ENCODE data around the gene PHF19. TPM values are rescaled to one million over a fixed set of nuclear protein-coding genes. Genes with fewer than 3 reads are reported as not detected.

PHF19 gene
- total RNA-seq, 1 experiment from 2014 or later, result 19.0 TPM

GRCh38 chr9:120846251-120846889 is 30.6 kb downstream of the PHF19 start:
- in situ Hi-C loops (cut with HindIII; ENCODE audit: low pct_unique_long_range_greater_than_20kb, low sequenced_read_pairs), result no loop called here
- no peak for DNase-seq (ENCODE audit: low read depth, low spot score)

GRCh38 chr9:120845255-120845654 is 31.7 kb downstream of the PHF19 start:
- DNase-seq (ENCODE audit: low read depth, low spot score), result no peak
- in situ Hi-C loops (cut with HindIII; ENCODE audit: low pct_unique_long_range_greater_than_20kb, low sequenced_read_pairs), result no loop called here

- DNase-seq (ENCODE audit: low read depth, low spot score), result peak; percentile 99
- in situ Hi-C loops (cut with HindIII; ENCODE audit: low pct_unique_long_range_greater_than_20kb, low sequenced_read_pairs), result no loop called here
Measured at GRCh38 chr9:120842685-120843485, 34.1 kb downstream of the PHF19 start, which contains the start of gene PSMD5. TSS of gene PSMD5 (minus strand) at chr9:120842922. CDS start at chr9:120842909, 13 bp downstream.

- in situ Hi-C loops (cut with HindIII; ENCODE audit: low pct_unique_long_range_greater_than_20kb, low sequenced_read_pairs), result no loop called here
- no peak for DNase-seq (ENCODE audit: low read depth, low spot score)
Measured at GRCh38 chr9:120841930-120842684, 34.9 kb downstream of the PHF19 start.

- in situ Hi-C loops (cut with HindIII; ENCODE audit: low pct_unique_long_range_greater_than_20kb, low sequenced_read_pairs), result no loop called here
- no peak for DNase-seq (ENCODE audit: low read depth, low spot score)
Measured at GRCh38 chr9:120839146-120839545, 37.8 kb downstream of the PHF19 start.

GRCh38 chr9:120837921-120838320 is 39.1 kb downstream of the PHF19 start:
- DNase-seq (ENCODE audit: low read depth, low spot score), result no peak
- in situ Hi-C loops (cut with HindIII; ENCODE audit: low pct_unique_long_range_greater_than_20kb, low sequenced_read_pairs), result no loop called here

- in situ Hi-C loops (cut with HindIII; ENCODE audit: low pct_unique_long_range_greater_than_20kb, low sequenced_read_pairs), result no loop called here
Measured at GRCh38 chr9:120833325-120833724, 43.7 kb downstream of the PHF19 start.

GRCh38 chr9:120832807-120833206 is 44.2 kb downstream of the PHF19 start:
- in situ Hi-C loops (cut with HindIII; ENCODE audit: low pct_unique_long_range_greater_than_20kb, low sequenced_read_pairs), result no loop called here
- DNase-seq (ENCODE audit: low read depth, low spot score), result no peak

More at GRCh38 chr9:120833325-120833724, 43.7 kb downstream of the PHF19 start:
- DNase-seq (ENCODE audit: low read depth, low spot score), result no peak

GRCh38 chr9:120830865-120831264 is 46.1 kb downstream of the PHF19 start:
- DNase-seq (ENCODE audit: low read depth, low spot score), result no peak
- in situ Hi-C loops (cut with HindIII; ENCODE audit: low pct_unique_long_range_greater_than_20kb, low sequenced_read_pairs), result no loop called here

- in situ Hi-C loops (cut with HindIII; ENCODE audit: low pct_unique_long_range_greater_than_20kb, low sequenced_read_pairs), result no loop called here
Measured at GRCh38 chr9:120830151-120830550, 46.8 kb downstream of the PHF19 start.

GRCh38 chr9:120829650-120830049 is 47.3 kb downstream of the PHF19 start:
- in situ Hi-C loops (cut with HindIII; ENCODE audit: low pct_unique_long_range_greater_than_20kb, low sequenced_read_pairs), result no loop called here
- DNase-seq (ENCODE audit: low read depth, low spot score), result no peak

More at GRCh38 chr9:120830151-120830550, 46.8 kb downstream of the PHF19 start:
- DNase-seq (ENCODE audit: low read depth, low spot score), result no peak

- in situ Hi-C loops (cut with HindIII; ENCODE audit: low pct_unique_long_range_greater_than_20kb, low sequenced_read_pairs), result no loop called here
Measured at GRCh38 chr9:120820095-120820494, 56.9 kb downstream of the PHF19 start.

GRCh38 chr9:120818595-120818994 is 58.4 kb downstream of the PHF19 start:
- in situ Hi-C loops (cut with HindIII; ENCODE audit: low pct_unique_long_range_greater_than_20kb, low sequenced_read_pairs), result no loop called here
- DNase-seq (ENCODE audit: low read depth, low spot score), result no peak

More at GRCh38 chr9:120820095-120820494, 56.9 kb downstream of the PHF19 start:
- no peak for DNase-seq (ENCODE audit: low read depth, low spot score)

GRCh38 chr9:120815075-120815474 is 61.9 kb downstream of the PHF19 start:
- in situ Hi-C loops (cut with HindIII; ENCODE audit: low pct_unique_long_range_greater_than_20kb, low sequenced_read_pairs), result no loop called here
- DNase-seq (ENCODE audit: low read depth, low spot score), result no peak

GRCh38 chr9:120808931-120809330 is 68.1 kb downstream of the PHF19 start:
- in situ Hi-C loops (cut with HindIII; ENCODE audit: low pct_unique_long_range_greater_than_20kb, low sequenced_read_pairs), result no loop called here
- DNase-seq (ENCODE audit: low read depth, low spot score), result no peak

- DNase-seq (ENCODE audit: low read depth, low spot score), result no peak
- in situ Hi-C loops (cut with HindIII; ENCODE audit: low pct_unique_long_range_greater_than_20kb, low sequenced_read_pairs), result no loop called here
Measured at GRCh38 chr9:120807607-120808379, 69.2 kb downstream of the PHF19 start.
